Nephron progenitor cell (in vitro differentiated cells): ENCODE data around the gene DISP3.

ENCODE experiments used
- DNase-seq: peaks from one replicate; pipeline ENCODE4 v3.0.0; 2021
- H3K27ac Mint-ChIP-seq: 2 replicates; pipeline ENCODE4 v1.8.0; 2021; ENCODE audit warnings: mild to moderate bottlenecking, moderate library complexity, mixed read lengths
- H3K27me3 Mint-ChIP-seq: 2 replicates; pipeline ENCODE4 v1.8.0; 2021; ENCODE audit warnings: mild to moderate bottlenecking, low read depth, mixed read lengths; ENCODE audit not compliant: poor library complexity
- H3K36me3 Mint-ChIP-seq: 2 replicates; pipeline ENCODE4 v1.8.0; 2021; ENCODE audit warnings: low read depth, mixed read lengths
- H3K4me1 Mint-ChIP-seq: 2 replicates; pipeline ENCODE4 v1.8.0; 2021; ENCODE audit warnings: mixed read lengths
- H3K4me3 Mint-ChIP-seq: 2 replicates; pipeline ENCODE4 v1.8.0; 2021; ENCODE audit warnings: mild to moderate bottlenecking, moderate library complexity, mixed read lengths
- H3K9me3 Mint-ChIP-seq: 2 replicates; pipeline ENCODE4 v1.8.0; 2021; ENCODE audit warnings: mild to moderate bottlenecking, moderate library complexity, mixed read lengths
- CTCF ChIP-seq: fragments of 200-600 bp; sonication (generic); IDR thresholded peaks from 2 replicates; pipeline ENCODE4 v1.5.0; 2021; ENCODE audit warnings: antibody characterized with exemption

Gene DISP3

DNA sequence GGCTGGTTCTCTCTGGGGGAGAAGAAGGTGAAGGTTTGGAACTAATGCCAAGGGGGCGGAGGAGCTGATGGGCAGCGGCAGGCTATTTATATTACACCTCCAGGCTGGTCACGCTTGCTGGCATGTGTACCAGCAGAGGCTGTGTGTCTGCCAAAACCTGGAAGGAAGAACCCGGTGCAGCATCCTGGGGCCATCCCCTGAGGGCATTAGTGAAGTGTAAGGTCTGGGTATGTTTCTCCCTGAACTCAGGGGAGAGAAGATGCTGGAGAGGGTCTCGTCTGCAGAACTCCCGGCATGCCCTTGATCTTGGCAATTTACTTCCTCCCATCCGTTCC is 5.3 kb downstream of the DISP3 start:
- H3K27me3 Mint-ChIP-seq: peaks cover 74% of the 10 kb centered on the region

GRCh38 chr1:11485191-11485590 is 6.2 kb downstream of the DISP3 start:
- H3K27ac Mint-ChIP-seq: no peak overlapping the region
- H3K4me3 Mint-ChIP-seq: no peak overlapping the region

More for the DNA sequence above, 5.3 kb downstream of the DISP3 start:
- Mint-ChIP-seq H3K27ac (no peak overlapping the region), H3K36me3 (no peaks in the 10 kb centered on the region), H3K4me1 (peaks cover 21% of the 10 kb centered on the region), H3K4me3 (no peak overlapping the region), H3K9me3 (no peaks in the 10 kb centered on the region)
- TF ChIP-seq CTCF: no peak
- DNase-seq: no peak

GRCh38 chr1:11486231-11487009 is 7.5 kb downstream of the DISP3 start:
- Mint-ChIP-seq H3K4me3 (no peak overlapping the region), H3K36me3 (no peaks in the 10 kb centered on the region), H3K27me3 (peaks cover 61% of the 10 kb centered on the region), H3K9me3 (no peaks in the 10 kb centered on the region), H3K27ac (no peak overlapping the region), H3K4me1 (peaks cover 9% of the 10 kb centered on the region)
- TF ChIP-seq CTCF: no peak
- no peak for DNase-seq

More at GRCh38 chr1:11485191-11485590, 6.2 kb downstream of the DISP3 start:
- TF ChIP-seq CTCF: no peak
- H3K4me1 Mint-ChIP-seq: peaks cover 18% of the 10 kb centered on the region
- H3K9me3 Mint-ChIP-seq: no peaks in the 10 kb centered on the region
- no peaks in the 10 kb centered on the region for H3K36me3 Mint-ChIP-seq
- H3K27me3 Mint-ChIP-seq: peaks cover 73% of the 10 kb centered on the region
- DNase-seq: no peak

DNA sequence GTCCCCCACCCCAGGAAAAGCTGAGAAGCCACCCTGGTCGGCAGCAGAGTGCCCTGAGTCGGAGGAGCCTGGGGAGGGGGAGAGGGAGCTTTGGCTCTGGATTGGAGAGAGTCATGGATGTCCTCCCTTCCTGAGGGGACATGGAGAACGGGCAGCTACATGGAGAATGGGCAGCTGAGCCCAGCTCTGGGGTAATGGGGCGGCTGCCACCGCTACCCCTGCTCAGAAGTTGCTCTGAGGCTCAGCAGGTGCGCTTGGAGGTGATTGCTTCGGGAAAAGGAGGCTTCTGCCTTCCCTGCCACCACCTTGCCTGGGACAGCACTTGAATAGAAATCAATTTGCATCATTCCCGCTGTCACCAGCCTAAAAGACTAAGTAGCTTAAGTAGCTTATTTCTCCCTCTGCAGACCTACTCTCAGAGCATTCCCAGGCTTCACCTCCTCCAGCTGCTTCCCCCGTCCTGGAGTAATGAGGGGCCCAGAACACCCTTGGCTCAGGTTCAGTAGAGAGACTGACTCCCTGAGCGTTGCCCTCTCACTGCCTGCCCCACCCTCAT is 8.3 kb downstream of the DISP3 start:
- Mint-ChIP-seq H3K36me3 (no peaks in the 10 kb centered on the region), H3K27ac (no peak overlapping the region), H3K4me3 (no peak overlapping the region), H3K27me3 (peaks cover 52% of the 10 kb centered on the region), H3K4me1 (peaks cover 9% of the 10 kb centered on the region), H3K9me3 (no peaks in the 10 kb centered on the region)
- DNase-seq: no peak
- TF ChIP-seq CTCF: no peak

DNA sequence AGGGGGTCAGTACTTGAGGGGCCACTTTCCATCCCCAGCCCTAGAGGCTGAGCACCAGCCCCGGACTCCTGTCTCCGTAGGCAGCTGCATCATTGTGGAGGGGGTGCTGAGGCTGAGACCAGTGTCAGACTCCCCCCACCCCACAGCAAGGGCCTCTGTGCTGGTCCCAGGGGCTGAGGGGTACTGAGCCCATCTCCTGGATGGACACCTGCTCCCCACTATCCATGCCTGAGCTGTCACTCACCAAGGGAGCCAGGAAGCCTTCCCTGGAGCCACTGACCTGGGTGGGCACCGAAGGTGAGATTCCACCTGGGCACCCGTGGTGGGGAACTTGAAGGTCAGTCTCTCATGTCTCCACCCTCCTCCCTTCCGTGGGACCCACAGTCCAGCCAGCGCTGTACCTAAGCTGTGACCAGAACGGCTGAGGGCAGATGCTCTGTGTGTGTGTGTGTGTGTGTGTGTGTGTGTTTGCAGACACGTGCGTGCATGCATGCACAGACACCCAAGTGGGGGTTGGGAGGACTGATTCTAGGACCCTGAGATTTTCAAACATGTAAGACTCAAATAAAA is 9.3 kb downstream of the DISP3 start:
- H3K4me1 Mint-ChIP-seq: peaks cover 9% of the 10 kb centered on the region
- peaks cover 46% of the 10 kb centered on the region for H3K27me3 Mint-ChIP-seq
- no peaks in the 10 kb centered on the region for H3K9me3 Mint-ChIP-seq

More for the DNA sequence above, 9.3 kb downstream of the DISP3 start:
- Mint-ChIP-seq H3K36me3 (no peaks in the 10 kb centered on the region), H3K4me3 (no peak overlapping the region), H3K27ac (no peak overlapping the region)
- no peak for DNase-seq
- TF ChIP-seq CTCF: no peak
